ENCODE results near the gene EVA1C. TPM values are rescaled to one million over a fixed set of nuclear protein-coding genes. Genes with fewer than 3 reads are reported as not detected.
"Not testable (repeated sequence)": the region's sequence is repeated elsewhere in the genome, so short reads cannot be mapped to it uniquely, and the experiment has no call there.

Gene EVA1C
- total RNA-seq, 1 experiment from 2014 or later: 0.98 TPM

GRCh38 chr21:32389337-32390015, 23.0 kb upstream of the EVA1C start:
- Histone ChIP-seq H3K14ac (ENCODE audit: insufficient read depth, low read length) (no peak overlapping the region), H3K23ac (ENCODE audit: insufficient read length, low read depth, low read length) (no peak overlapping the region), H3K27me3 (ENCODE audit: insufficient read depth, low read length) (no peaks in the 10 kb centered on the region), H3K56ac (ENCODE audit: insufficient read length, low read depth, low read length) (no peak overlapping the region), H3K4me1 (ENCODE audit: insufficient read depth, low read length) (no peaks in the 10 kb centered on the region; the same call in 1 of the 2 replicates), H3K9me3 (ENCODE audit: control insufficient read depth, low read depth, low read length) (no peaks in the 10 kb centered on the region), H2BK120ac (ENCODE audit: low read depth, low read length, poor library complexity, severe bottlenecking) (no peak overlapping the region), H3K4me2 (ENCODE audit: insufficient read depth, insufficient read length, low read length) (no peak overlapping the region), H3K9ac (ENCODE audit: extremely low read depth, insufficient read length, low read length) (no peak overlapping the region), H4K8ac (replicated peaks; ENCODE audit: insufficient read length, low read depth, low read length) (no peak overlapping the region), H2BK5ac (ENCODE audit: insufficient read length, low read length) (no peak overlapping the region), H2AK5ac (ENCODE audit: insufficient read length, low read length) (no peak overlapping the region), H2AFZ (ENCODE audit: low read length) (no peak overlapping the region), H2BK15ac (ENCODE audit: low read depth, low read length) (no peak overlapping the region), H2BK12ac (ENCODE audit: insufficient read length, low read depth, low read length) (no peak overlapping the region), H4K91ac (ENCODE audit: insufficient read length, low read depth, low read length) (no peak overlapping the region), H3K18ac (ENCODE audit: insufficient read length, low read depth, low read length) (no peak overlapping the region), H3K79me1 (ENCODE audit: insufficient read depth, low read depth, low read length, poor library complexity, severe bottlenecking) (peaks cover 8% of the 10 kb centered on the region), H3K4ac (ENCODE audit: low read depth, low read length) (no peak overlapping the region), H4K20me1 (ENCODE audit: control insufficient read depth, insufficient read depth, insufficient read length) (no peaks in the 10 kb centered on the region), H3T11ph (ENCODE audit: low read length) (no peak overlapping the region), H2BK20ac (ENCODE audit: low read depth, low read length, poor library complexity, severe bottlenecking) (no peak overlapping the region), H3K23me2 (ENCODE audit: insufficient read length, low read depth, low read length, poor library complexity, severe bottlenecking) (peaks cover 9% of the 10 kb centered on the region), H3K27ac (ENCODE audit: insufficient read length, low read depth, low read length) (no peak overlapping the region), H4K5ac (ENCODE audit: insufficient read length, low read depth, low read length) (no peak overlapping the region), H3K79me2 (ENCODE audit: insufficient read depth, low read length) (peaks cover 47% of the 10 kb centered on the region)
- Mint-ChIP-seq H3K36me3 (ENCODE audit: insufficient read depth in 1 of 3, low read depth in 3 of 3) (peaks cover 18 to 32% (median 31%) of the 10 kb centered on the region in 3 experiments), H3K27me3 (ENCODE audit: low read depth) (peaks cover 17% of the 10 kb centered on the region), H3K4me1 (peaks cover 21 to 34% of the 10 kb centered on the region in 2 experiments), H3K27ac (no peak overlapping the region; a peak in 1 of 7 replicates), H3K4me3 (peak overlapping the region in 1 of 2 experiments; percentile 12; a peak in 1 of 5 replicates), H3K9me3 (peaks cover 10 to 14% of the 10 kb centered on the region in 2 experiments; a peak in 4 of 5 replicates)
- WGBS (ENCODE audit: extremely low coverage, insufficient read length, low lambda C conversion rate): no CpG with 5 or more reads among the region's 5 CpGs
- no peak for DNase-seq
- no peak for TF ChIP-seq CTCF (conservative IDR thresholded peaks at IDR 0.05)

GRCh38 chr21:32390537-32391224, 21.8 kb upstream of the EVA1C start:
- not testable (repeated sequence) for H4K5ac ChIP-seq (ENCODE audit: insufficient read length, low read depth, low read length); H2BK20ac ChIP-seq (ENCODE audit: low read depth, low read length, poor library complexity, severe bottlenecking); H3K4ac ChIP-seq (ENCODE audit: low read depth, low read length); H2AFZ ChIP-seq (ENCODE audit: low read length); H3K9ac ChIP-seq (ENCODE audit: extremely low read depth, insufficient read length, low read length); H3K18ac ChIP-seq (ENCODE audit: insufficient read length, low read depth, low read length); H2BK12ac ChIP-seq (ENCODE audit: insufficient read length, low read depth, low read length); H3K4me3 Mint-ChIP-seq; H3K27ac ChIP-seq (ENCODE audit: insufficient read length, low read depth, low read length); H3K27me3 ChIP-seq (ENCODE audit: insufficient read depth, low read length); H3K23me2 ChIP-seq (ENCODE audit: insufficient read length, low read depth, low read length, poor library complexity, severe bottlenecking); H2BK120ac ChIP-seq (ENCODE audit: low read depth, low read length, poor library complexity, severe bottlenecking); H3K56ac ChIP-seq (ENCODE audit: insufficient read length, low read depth, low read length); DNase-seq; H3K23ac ChIP-seq (ENCODE audit: insufficient read length, low read depth, low read length); H2BK15ac ChIP-seq (ENCODE audit: low read depth, low read length); H3K27ac Mint-ChIP-seq; H3T11ph ChIP-seq (ENCODE audit: low read length); H4K91ac ChIP-seq (ENCODE audit: insufficient read length, low read depth, low read length); H2BK5ac ChIP-seq (ENCODE audit: insufficient read length, low read length); H3K4me2 ChIP-seq (ENCODE audit: insufficient read depth, insufficient read length, low read length); H2AK5ac ChIP-seq (ENCODE audit: insufficient read length, low read length); H3K14ac ChIP-seq (ENCODE audit: insufficient read depth, low read length); H3K9me3 ChIP-seq (ENCODE audit: control insufficient read depth, low read depth, low read length); H3K79me1 ChIP-seq (ENCODE audit: insufficient read depth, low read depth, low read length, poor library complexity, severe bottlenecking); H4K8ac ChIP-seq (replicated peaks; ENCODE audit: insufficient read length, low read depth, low read length); H4K20me1 ChIP-seq (ENCODE audit: control insufficient read depth, insufficient read depth, insufficient read length); H3K4me1 ChIP-seq (ENCODE audit: insufficient read depth, low read length)
- Mint-ChIP-seq H3K9me3 (peaks cover 12 to 17% of the 10 kb centered on the region in 2 experiments; a peak in 4 of 5 replicates), H3K27me3 (ENCODE audit: low read depth) (peaks cover 29% of the 10 kb centered on the region), H3K36me3 (ENCODE audit: insufficient read depth in 1 of 3, low read depth in 3 of 3) (peaks cover 8 to 20% (median 19%) of the 10 kb centered on the region in 3 experiments), H3K4me1 (peaks cover 21 to 34% of the 10 kb centered on the region in 2 experiments)
- H3K79me2 ChIP-seq (ENCODE audit: insufficient read depth, low read length): peaks cover 47% of the 10 kb centered on the region
- no CpG with 5 or more reads among the region's 11 CpGs for WGBS (ENCODE audit: extremely low coverage, insufficient read length, low lambda C conversion rate)
